HepG2 (cell line): Measurements from ENCODE around the gene RAD51D. TPM values are rescaled to one million over a fixed set of nuclear protein-coding genes. Genes with fewer than 3 reads are reported as not detected.

Experiments used
- BCL6 ChIP-seq: IDR thresholded peaks from 2 replicates; pipeline ENCODE4 v1.6.1; 2016; ENCODE audit warnings: missing genetic modification reagents, missing compliant biosample characterization
- FOXK1 ChIP-seq: sonication (generic); formaldehyde crosslinking; IDR thresholded peaks from 2 replicates; pipeline ENCODE4 v1.4.0; 2020; ENCODE audit warnings: low read depth, missing genetic modification reagents, borderline replicate concordance
- HDAC2 ChIP-seq: sonication (generic); formaldehyde crosslinking; IDR thresholded peaks from 2 replicates; pipeline ENCODE4 v1.4.0; 2020; ENCODE audit warnings: missing genetic modification reagents
- HOXA5 ChIP-seq: sonication (generic); formaldehyde crosslinking; IDR thresholded peaks from 2 replicates; pipeline ENCODE4 v1.4.0; 2020; ENCODE audit warnings: missing genetic modification reagents
- MEIS2 ChIP-seq: sonication (generic); formaldehyde crosslinking; IDR thresholded peaks from 2 replicates; pipeline ENCODE4 v1.9.0; 2021; ENCODE audit warnings: mild to moderate bottlenecking, missing genetic modification reagents
- NAIF1 ChIP-seq: sonication (generic); formaldehyde crosslinking; IDR thresholded peaks from 2 replicates; pipeline ENCODE4 v1.5.0; 2020; ENCODE audit warnings: mild to moderate bottlenecking, missing genetic modification reagents, borderline replicate concordance
- RFX1 ChIP-seq: fragments of 450-650 bp; IDR thresholded peaks from 2 replicates; pipeline ENCODE4 v1.6.1; 2017
- SNAPC2 ChIP-seq: sonication (generic); formaldehyde crosslinking; IDR thresholded peaks from 2 replicates; pipeline ENCODE4 v1.8.1; 2022; ENCODE audit warnings: mild to moderate bottlenecking, missing genetic modification reagents
- TCF7 ChIP-seq: sonication (generic); IDR thresholded peaks from 2 replicates; pipeline ENCODE4 v1.6.1; 2016; ENCODE audit warnings: antibody characterized with exemption, low read depth
- ZBTB7A ChIP-seq: sonication (generic); formaldehyde crosslinking; IDR thresholded peaks from 2 replicates; pipeline ENCODE4 v1.8.0; 2022; ENCODE audit warnings: mild to moderate bottlenecking, missing genetic modification reagents
- ZNF17 ChIP-seq: sonication (generic); formaldehyde crosslinking; IDR thresholded peaks from 2 replicates; pipeline ENCODE4 v1.5.0; 2020; ENCODE audit warnings: mild to moderate bottlenecking, missing genetic modification reagents
- ZNF816 ChIP-seq: sonication (generic); formaldehyde crosslinking; IDR thresholded peaks from 2 replicates; pipeline ENCODE4 v1.8.0; 2022; ENCODE audit warnings: missing genetic modification reagents, mild to moderate bottlenecking, borderline replicate concordance
- ZNF850 ChIP-seq: sonication (generic); formaldehyde crosslinking; conservative IDR thresholded peaks from 2 replicates; pipeline ENCODE4 v1.9.0; 2021; ENCODE audit warnings: mild to moderate bottlenecking, missing genetic modification reagents
- polyA plus RNA-seq, 8 experiments: library from polyadenylated mRNA; depleted of rRNA in 3 of 8; stranded (reverse) in 7 of 8; unstranded in 1 of 8; fragments of >200 nt; fragmentation: Illumina TruSeq in 4 of 8; extraction: Trizol in 4 of 8; gene quantifications; 2 replicates each; pipeline versions ENCODE4 v1.2.1 to v1.2.3, GENCODE V29; 2011 to 2016; ENCODE audit warnings: low read depth in 4 of 8, missing spikeins in 1 of 8, mixed read lengths in 1 of 8; ENCODE audit not compliant: insufficient read depth in 1 of 8
- total RNA-seq, 5 experiments: library from RNA; depleted of rRNA; stranded (reverse); fragments of >200 nt; fragmentation: Illumina TruSeq; extraction: Trizol; gene quantifications; 2 replicates each; pipeline ENCODE4 v1.2.3, GENCODE V29; 2016; ENCODE audit warnings: low read depth in 1 of 5
- TF ChIP-seq, protein P1 (sequence below): sonication (generic); formaldehyde crosslinking; IDR thresholded peaks from 2 replicates; pipeline ENCODE4 v1.8.1; 2023; ENCODE audit warnings: missing genetic modification reagents, mild to moderate bottlenecking, borderline replicate concordance
- TF ChIP-seq, protein P2 (sequence below): IDR thresholded peaks from 2 replicates; pipeline ENCODE4 v1.6.1; 2016; ENCODE audit warnings: missing compliant biosample characterization, missing genetic modification reagents, borderline replicate concordance

The RAD51D gene
- total and polyA plus RNA-seq, 2 of the 13 experiments (the other 11 are each of a cell fraction or from before 2014, with no cell fraction given), result 6.7 to 13.1 TPM

DNA sequence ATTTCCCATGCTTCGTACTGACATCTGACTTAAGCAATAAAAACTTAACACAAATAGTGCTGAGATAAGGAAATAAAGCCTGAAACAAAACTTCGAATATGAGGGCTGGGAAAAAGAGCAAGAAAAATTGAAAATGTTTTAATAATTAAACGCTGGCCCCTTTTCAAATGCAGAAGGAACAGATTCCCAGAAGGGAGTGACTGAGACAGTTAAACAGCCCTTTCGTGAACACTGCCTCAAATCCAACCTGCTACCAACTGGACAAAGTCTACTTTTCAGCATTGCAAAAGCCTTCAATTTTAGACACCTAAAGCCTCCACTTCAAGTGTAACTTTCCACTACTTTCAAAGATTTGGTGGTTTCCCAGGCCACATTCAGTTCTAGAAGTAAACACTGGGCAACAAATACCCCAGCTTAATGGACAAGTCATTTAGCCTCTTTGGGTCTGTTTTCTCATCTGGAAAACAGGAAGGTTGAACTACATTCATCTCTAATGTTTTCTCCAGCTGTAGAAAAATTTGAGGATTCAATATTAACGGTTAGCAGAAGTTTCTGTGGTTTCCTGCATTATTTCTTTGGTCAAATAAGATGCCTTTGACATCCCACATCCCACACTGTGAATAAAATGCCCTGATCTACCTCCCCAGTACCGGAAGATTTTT lies 68.0 kb downstream of the RAD51D start (continued):
- TF ChIP-seq RFX1, result peak; percentile 33; the same call in 1 of the 2 replicates
- TF ChIP-seq ZNF850, result no peak
- TF ChIP-seq ZNF17 (CRISPR knock-in tag), result no peak
- TF ChIP-seq, protein P1, sequence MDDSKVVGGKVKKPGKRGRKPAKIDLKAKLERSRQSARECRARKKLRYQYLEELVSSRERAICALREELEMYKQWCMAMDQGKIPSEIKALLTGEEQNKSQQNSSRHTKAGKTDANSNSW (CRISPR knock-in tag), result no peak
- TF ChIP-seq BCL6 (CRISPR knock-in tag), result peak; percentile 80
- TF ChIP-seq SNAPC2 (CRISPR knock-in tag), result no peak
- TF ChIP-seq FOXK1 (CRISPR knock-in tag), result peak; percentile 32; the same call in 1 of the 2 replicates
- 0 out of 2 replicates have a peak, but pooled peaks have one; percentile 31 for TF ChIP-seq HDAC2 (CRISPR knock-in tag)
- TF ChIP-seq ZBTB7A (CRISPR knock-in tag), result no peak
- TF ChIP-seq HOXA5, result 0 out of 2 replicates have a peak, but pooled peaks have one; percentile 61
- TF ChIP-seq TCF7, result peak; percentile 31; the same call in 1 of the 2 replicates
- TF ChIP-seq MEIS2, result peak; percentile 18; the same call in 1 of the 2 replicates
- TF ChIP-seq, protein P2, sequence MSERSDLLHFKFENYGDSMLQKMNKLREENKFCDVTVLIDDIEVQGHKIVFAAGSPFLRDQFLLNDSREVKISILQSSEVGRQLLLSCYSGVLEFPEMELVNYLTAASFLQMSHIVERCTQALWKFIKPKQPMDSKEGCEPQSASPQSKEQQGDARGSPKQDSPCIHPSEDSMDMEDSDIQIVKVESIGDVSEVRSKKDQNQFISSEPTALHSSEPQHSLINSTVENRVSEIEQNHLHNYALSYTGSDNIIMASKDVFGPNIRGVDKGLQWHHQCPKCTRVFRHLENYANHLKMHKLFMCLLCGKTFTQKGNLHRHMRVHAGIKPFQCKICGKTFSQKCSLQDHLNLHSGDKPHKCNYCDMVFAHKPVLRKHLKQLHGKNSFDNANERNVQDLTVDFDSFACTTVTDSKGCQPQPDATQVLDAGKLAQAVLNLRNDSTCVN (CRISPR knock-in tag), result peak; percentile 93
- no peak for TF ChIP-seq NAIF1
- TF ChIP-seq ZNF816, result peak; percentile 62; the same call in 1 of the 2 replicates
